ENCODE measurements around the gene RINL. TPM values are rescaled to one million over a fixed set of nuclear protein-coding genes. Genes with fewer than 3 reads are reported as not detected.
"Not testable (repeated sequence)": the region's sequence is repeated elsewhere in the genome, so short reads cannot be mapped to it uniquely, and the experiment has no call there.

Gene RINL
- total RNA-seq, 1 donor from 2014 or later = 11.2 TPM

DNA sequence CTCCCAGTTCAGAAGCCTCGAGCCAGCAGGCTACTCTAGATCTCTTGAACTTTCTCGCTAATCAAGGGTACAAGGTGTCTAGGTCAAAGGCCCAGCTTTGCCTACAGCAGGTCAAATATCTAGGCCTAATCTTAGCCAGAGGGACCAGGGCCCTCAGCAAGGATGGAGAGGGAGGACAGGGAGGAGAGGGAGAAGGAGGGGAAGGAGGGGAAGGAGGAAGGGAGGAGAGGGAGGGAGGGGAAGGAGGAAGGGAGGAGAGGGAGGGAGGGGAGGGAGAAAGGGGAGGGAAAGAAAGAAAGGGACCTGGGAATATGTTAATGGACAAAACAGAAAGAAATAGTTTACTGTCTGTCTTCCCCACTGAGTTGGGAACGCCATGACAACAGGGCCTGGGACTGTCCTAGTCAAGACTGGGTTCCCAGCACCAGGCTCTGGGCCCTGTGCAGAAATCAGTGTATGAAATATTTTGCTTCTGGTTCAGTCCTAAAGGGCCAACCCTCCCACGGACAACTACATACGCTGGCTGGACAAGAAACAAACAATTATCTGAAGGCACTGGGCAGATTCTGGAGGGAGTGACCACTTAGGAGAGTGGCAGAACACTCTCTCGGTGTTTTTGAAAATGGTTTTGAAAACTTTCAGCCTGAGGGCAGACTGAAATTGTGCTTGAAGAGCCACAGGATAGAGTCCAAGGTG lies 51.1 kb downstream of the RINL start:
- no peak for DNase-seq (ENCODE audit: low read depth)
- H3K4me3 ChIP-seq (ENCODE audit: low read depth, low read length) = no peak overlapping the region
- TF ChIP-seq, protein P1, sequence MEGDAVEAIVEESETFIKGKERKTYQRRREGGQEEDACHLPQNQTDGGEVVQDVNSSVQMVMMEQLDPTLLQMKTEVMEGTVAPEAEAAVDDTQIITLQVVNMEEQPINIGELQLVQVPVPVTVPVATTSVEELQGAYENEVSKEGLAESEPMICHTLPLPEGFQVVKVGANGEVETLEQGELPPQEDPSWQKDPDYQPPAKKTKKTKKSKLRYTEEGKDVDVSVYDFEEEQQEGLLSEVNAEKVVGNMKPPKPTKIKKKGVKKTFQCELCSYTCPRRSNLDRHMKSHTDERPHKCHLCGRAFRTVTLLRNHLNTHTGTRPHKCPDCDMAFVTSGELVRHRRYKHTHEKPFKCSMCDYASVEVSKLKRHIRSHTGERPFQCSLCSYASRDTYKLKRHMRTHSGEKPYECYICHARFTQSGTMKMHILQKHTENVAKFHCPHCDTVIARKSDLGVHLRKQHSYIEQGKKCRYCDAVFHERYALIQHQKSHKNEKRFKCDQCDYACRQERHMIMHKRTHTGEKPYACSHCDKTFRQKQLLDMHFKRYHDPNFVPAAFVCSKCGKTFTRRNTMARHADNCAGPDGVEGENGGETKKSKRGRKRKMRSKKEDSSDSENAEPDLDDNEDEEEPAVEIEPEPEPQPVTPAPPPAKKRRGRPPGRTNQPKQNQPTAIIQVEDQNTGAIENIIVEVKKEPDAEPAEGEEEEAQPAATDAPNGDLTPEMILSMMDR (conservative IDR thresholded peaks at IDR 0.05; ENCODE audit: low read depth, low read length) = no peak

DNA sequence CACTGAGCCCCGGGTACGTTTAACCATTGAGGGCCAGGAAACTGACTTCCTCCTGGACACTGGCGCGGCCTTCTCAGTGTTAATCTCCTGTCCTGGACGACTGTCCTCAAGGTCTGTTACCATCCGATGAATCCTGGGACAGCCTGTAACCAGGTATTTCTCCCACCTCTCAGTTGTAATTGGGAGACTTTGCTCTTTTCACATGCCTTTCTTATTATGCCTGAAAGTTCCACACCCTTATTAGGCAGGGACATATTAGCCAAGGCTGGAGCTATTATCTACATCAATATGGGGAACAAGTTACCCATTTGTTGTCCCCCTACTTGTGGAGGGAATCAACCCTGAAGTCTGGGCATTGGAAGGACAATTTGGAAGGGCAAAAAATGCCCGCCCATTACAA lies 52.1 kb downstream of the RINL start:
- DNase-seq (ENCODE audit: low read depth); H3K4me3 ChIP-seq (ENCODE audit: low read depth, low read length): not testable (repeated sequence)

DNA sequence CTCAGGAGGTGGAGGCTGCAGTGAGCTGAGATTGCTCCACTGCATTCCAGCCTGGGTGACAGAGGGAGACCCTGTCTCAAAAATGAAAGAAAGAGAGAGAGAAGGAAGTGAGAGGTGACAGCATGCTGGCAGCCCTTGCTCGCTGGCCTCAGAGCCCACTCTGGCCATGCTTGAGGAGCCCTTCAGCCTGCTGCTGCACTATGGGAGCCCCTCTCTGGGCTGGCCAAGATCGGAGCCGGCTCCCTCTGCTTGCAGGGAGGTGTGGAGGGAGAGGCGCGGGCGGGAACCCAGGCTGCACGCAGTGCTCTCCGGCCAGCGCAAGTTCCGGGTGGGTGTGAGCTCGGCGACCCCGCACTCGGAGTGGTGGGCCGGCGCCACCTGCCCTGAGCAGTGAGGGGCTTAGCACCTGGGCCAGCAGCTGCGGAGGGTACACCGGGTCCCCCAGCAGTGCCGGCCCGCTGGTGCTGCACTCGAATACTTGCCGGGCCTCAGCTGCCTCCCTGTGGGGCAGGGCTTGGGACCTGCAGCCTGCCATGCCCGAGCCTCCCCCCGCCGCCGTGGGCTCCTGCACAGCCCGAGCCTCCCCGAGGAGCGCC lies 56.7 kb downstream of the RINL start:
- not testable (repeated sequence) for DNase-seq (ENCODE audit: low read depth); H3K4me3 ChIP-seq (ENCODE audit: low read depth, low read length)

DNA sequence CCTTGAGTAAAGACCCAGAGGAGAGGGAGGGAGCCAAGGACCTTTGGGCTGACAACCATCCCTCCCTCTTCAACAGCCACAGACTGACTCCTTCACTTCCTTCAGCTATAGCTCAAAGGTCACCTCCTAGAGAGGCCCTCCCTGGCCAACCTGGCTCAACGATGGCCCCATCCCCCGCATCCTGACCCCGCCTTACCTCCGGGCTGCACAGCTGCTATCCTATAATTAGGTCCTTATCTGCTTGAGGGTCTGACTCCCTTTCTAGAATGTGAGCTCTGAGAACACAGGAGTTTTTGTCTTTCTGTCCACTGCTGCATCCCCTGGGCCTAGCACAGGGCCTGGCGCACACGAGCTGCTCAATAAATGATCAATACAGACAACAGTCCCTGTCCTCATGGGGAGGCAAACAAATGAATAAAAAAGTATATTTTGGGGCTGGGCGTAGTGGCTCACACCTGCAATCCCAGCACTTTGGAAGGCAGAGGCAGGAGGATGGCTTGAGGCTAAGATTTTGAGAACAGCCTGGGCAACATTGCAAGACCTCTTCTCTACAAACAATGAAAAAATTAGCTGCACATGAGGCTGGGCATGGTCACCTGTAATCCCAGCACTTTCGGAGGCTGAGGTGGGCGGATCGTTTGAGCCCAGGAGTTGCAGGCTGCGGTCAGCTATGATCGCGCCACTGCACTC lies 58.7 kb downstream of the RINL start:
- DNase-seq (ENCODE audit: low read depth) = no peak
- TF ChIP-seq, protein P1 (conservative IDR thresholded peaks at IDR 0.05; ENCODE audit: low read depth, low read length) = no peak
- no peak overlapping the region for H3K4me3 ChIP-seq (ENCODE audit: low read depth, low read length)

Other genes with a start within 250 kb of the RINL start
- 629 and 634 TPM in 2 replicates for gene ACTN4, start 230.6 kb downstream of the RINL start, total RNA-seq
- 0.51 and 7.3 TPM in 2 replicates for gene CAPN12, start 133.8 kb downstream of the RINL start, total RNA-seq
- not detected in 2 replicates for gene LGALS7, start 104.8 kb downstream of the RINL start, total RNA-seq
- gene LGALS7B, start 89.1 kb downstream of the RINL start, total RNA-seq = 4.4 TPM in 1 of 2 replicates, not detected in the other
- gene LGALS4, start 65.3 kb downstream of the RINL start, total RNA-seq = not detected in 2 replicates
- gene ECH1, start 46.5 kb downstream of the RINL start, total RNA-seq = 41.2 and 45.5 TPM in 2 replicates
- gene HNRNPL, start 28.3 kb downstream of the RINL start, total RNA-seq = 224 and 403 TPM in 2 replicates
- gene SIRT2, start 21.3 kb upstream of the RINL start, total RNA-seq = 26.1 and 43.5 TPM in 2 replicates
- gene NFKBIB, start 21.7 kb upstream of the RINL start, total RNA-seq = 23.6 and 33.1 TPM in 2 replicates
- not detected in 2 replicates for gene CCER2, start 33.9 kb upstream of the RINL start, total RNA-seq
- 42.2 and 55.5 TPM in 2 replicates for gene SARS2, start 52.5 kb upstream of the RINL start, total RNA-seq
- 74.9 and 106 TPM in 2 replicates for gene MRPS12, start 52.7 kb upstream of the RINL start, total RNA-seq
- 21.6 and 40.4 TPM in 2 replicates for gene FBXO17, start 97.5 kb upstream of the RINL start, total RNA-seq
- 8.0 and 14.3 TPM in 2 replicates for gene FBXO27, start 154.3 kb upstream of the RINL start, total RNA-seq
- 0.22 and 0.23 TPM in 2 replicates for gene ACP7, start 206.1 kb upstream of the RINL start, total RNA-seq
- gene PAK4, start 247.5 kb upstream of the RINL start, total RNA-seq = 24.7 and 27.5 TPM in 2 replicates

Measured in epithelial cell of proximal tubule (primary cell).